ENCODE results near the gene PRDM16. TPM values are rescaled to one million over a fixed set of nuclear protein-coding genes. Genes with fewer than 3 reads are reported as not detected.

PRDM16 gene
- total and polyA plus RNA-seq, 2 of the 8 experiments (the other 6 are each of a cell fraction or from before 2014, with no cell fraction given) = 0.39 to 0.43 TPM

DNA sequence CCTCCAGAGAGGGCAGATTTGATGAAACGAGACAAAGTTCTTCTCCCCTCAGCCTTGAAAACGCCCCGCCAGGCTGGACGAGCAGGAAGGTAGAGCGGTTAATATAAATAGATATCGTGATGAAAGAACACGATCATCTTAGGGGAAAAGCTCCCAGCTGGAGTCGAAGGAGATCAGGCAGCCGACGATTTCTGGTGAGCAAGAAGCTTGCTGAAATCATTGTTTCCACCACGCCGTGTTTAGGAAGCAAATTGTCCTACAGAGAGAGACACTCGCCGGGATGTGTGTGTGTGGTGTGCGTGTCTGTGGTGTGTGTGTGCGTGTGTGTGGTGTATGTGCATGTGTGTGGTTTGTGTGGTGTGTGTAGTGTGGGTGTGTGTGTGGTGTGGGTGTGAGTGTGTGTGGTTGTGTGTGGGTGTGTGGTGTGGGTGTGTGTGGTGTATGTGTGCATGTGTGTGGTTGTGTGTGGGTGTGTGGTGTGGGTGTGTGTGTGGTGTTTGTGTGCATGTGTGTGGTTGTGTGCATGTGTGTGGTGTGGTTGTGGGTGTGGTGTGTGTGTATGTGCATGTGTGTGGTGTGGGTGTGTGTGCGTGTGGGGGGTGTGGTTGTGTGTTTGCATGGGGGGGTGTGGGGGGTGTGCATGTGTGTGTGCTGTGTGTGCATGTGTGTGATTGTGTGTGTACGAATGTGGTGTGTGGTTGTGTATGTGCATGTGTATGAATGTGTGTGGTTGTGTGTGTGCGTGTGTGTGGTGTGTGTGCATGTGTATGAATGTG lies 340.6 kb downstream of the PRDM16 start:
- H2AFZ ChIP-seq (ENCODE audit: low read length) = no peak overlapping the region
- H3K4me2 ChIP-seq (ENCODE audit: insufficient read depth in 1 of 2, low read depth in 2 of 2, low read length in 2 of 2) = no peak overlapping the region
- H3K79me1 ChIP-seq (ENCODE audit: low read depth, low read length) = no peaks in the 10 kb centered on the region
- peaks cover 0 to 11% of the 10 kb centered on the region in 2 experiments for H4K20me1 ChIP-seq (replicated peaks in 1 of 2; ENCODE audit: control insufficient read depth in 1 of 2, insufficient read depth in 2 of 2, low read length in 2 of 2)
- H2BK120ac ChIP-seq (replicated peaks; ENCODE audit: low read depth, low read length) = no peak overlapping the region
- H3K36me3 ChIP-seq (ENCODE audit: control insufficient read depth in 2 of 4, insufficient read depth in 4 of 4, low read length in 3 of 4) = no peaks in the 10 kb centered on the region; a peak in 1 of 8 replicates
- no peak overlapping the region for H2BK20ac ChIP-seq (ENCODE audit: low read length)
- H3K23me2 ChIP-seq (ENCODE audit: low read depth, low read length) = peaks cover 12% of the 10 kb centered on the region
- no peak for TF ChIP-seq RBBP5 (IDR thresholded peaks at IDR 0.05; ENCODE audit: borderline replicate concordance, low read depth, low read length)
- TF ChIP-seq, protein P1, sequence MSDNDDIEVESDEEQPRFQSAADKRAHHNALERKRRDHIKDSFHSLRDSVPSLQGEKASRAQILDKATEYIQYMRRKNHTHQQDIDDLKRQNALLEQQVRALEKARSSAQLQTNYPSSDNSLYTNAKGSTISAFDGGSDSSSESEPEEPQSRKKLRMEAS (IDR thresholded peaks at IDR 0.05) = no peak
- H3K56ac ChIP-seq (replicated peaks; ENCODE audit: insufficient read length, low read depth, low read length) = peak overlapping the region; percentile 99
- H3K27me3 ChIP-seq (replicated peaks in 1 of 4; ENCODE audit: control insufficient read depth in 3 of 4, extremely low read depth in 1 of 4, insufficient read depth in 3 of 4, low read length in 3 of 4) = peaks cover 0 to 2% (median 0%) of the 10 kb centered on the region in 4 experiments; a peak in 1 of 7 replicates
- no peak overlapping the region for H3K4me3 ChIP-seq (ENCODE audit: extremely low read depth in 1 of 4, insufficient read depth in 2 of 4, low read depth in 3 of 4, low read length in 4 of 4)
- no peaks in the 10 kb centered on the region for H3K4me1 ChIP-seq (replicated peaks in 1 of 4; ENCODE audit: control insufficient read depth in 3 of 4, insufficient read depth in 4 of 4, low read length in 3 of 4)
- CTCF ChIA-PET (ENCODE audit: partially characterized antibody) = interaction anchor here (0.6 to 2.3 kb wide), 9 partner anchors 8 to 95 kb away, joined by 3 to 10 read pairs (median 4); no protein-coding TSS in a partner anchor
- H4K5ac ChIP-seq (ENCODE audit: insufficient read length, low read depth, low read length) = no peak overlapping the region
- peak overlapping the region; percentile 34; the same call in 1 of the 2 replicates for H2BK15ac ChIP-seq (ENCODE audit: low read length)
- peak overlapping the region; percentile 74 for H4K91ac ChIP-seq (replicated peaks; ENCODE audit: insufficient read length, low read length)
- no peak overlapping the region; a peak in 1 of 7 replicates for H3K9ac ChIP-seq (replicated peaks in 1 of 4; ENCODE audit: extremely low read depth in 1 of 4, low read depth in 3 of 4, low read length in 3 of 4)
- H2BK12ac ChIP-seq (ENCODE audit: low read depth, low read length) = peak overlapping the region; percentile 63; the same call in 1 of the 2 replicates
- H3K14ac ChIP-seq (ENCODE audit: insufficient read length) = no peak overlapping the region
- POLR2A ChIA-PET (ENCODE audit: partially characterized antibody) = no interaction called here
- DNase-seq (ENCODE audit: low read depth in 1 of 2, low spot score in 2 of 2) (no peak), FAIRE-seq (no peak)
- peak overlapping the region; percentile 20; the same call in 1 of the 2 replicates for H2BK5ac ChIP-seq (ENCODE audit: low read depth, low read length)
- WGBS, 2 experiments (ENCODE audit: extremely low coverage in 1 of 2, insufficient coverage in 1 of 2, insufficient read length in 1 of 2, insufficient replicate concordance in 2 of 2, low coverage in 1 of 2, low lambda C conversion rate in 2 of 2, missing lambda C conversion rate in 1 of 2) = 88% methylated on average over 19 of the region's 19 CpGs; no CpG with 5 or more reads in 1 of the 2 experiments
- no peak overlapping the region for H3K23ac ChIP-seq (ENCODE audit: insufficient read length)
- no peak overlapping the region for H4K8ac ChIP-seq (ENCODE audit: extremely low read depth, insufficient read depth, low read length)
- H3K18ac ChIP-seq (ENCODE audit: extremely low read depth, low read length) = no peak overlapping the region
- H3K4ac ChIP-seq (replicated peaks; ENCODE audit: insufficient read length, low read depth, low read length) = peak overlapping the region; percentile 85
- H2AK5ac ChIP-seq (ENCODE audit: low read depth, low read length) = peak overlapping the region; percentile 70; the same call in 1 of the 2 replicates
- no peaks in the 10 kb centered on the region for H3K9me3 ChIP-seq (ENCODE audit: insufficient read depth in 2 of 2, low read depth in 1 of 2, low read length in 1 of 2)
- H3K27ac ChIP-seq (ENCODE audit: low read depth, low read length) = no peak overlapping the region
- H3K79me2 ChIP-seq (ENCODE audit: control insufficient read depth in 1 of 2, insufficient read depth in 2 of 2, low read length in 2 of 2) = no peaks in the 10 kb centered on the region

Data from H1 (cell line).